OCI-LY1 (cell line): ENCODE data around the gene MRPL28.
"Not testable (repeated sequence)": the region's sequence is repeated elsewhere in the genome, so short reads cannot be mapped to it uniquely, and the experiment has no call there.

Experiments used
- H2AFZ ChIP-seq: fragments of 200-600 bp; sonication (generic), shearing (Covaris generic); 2 replicates; pipeline ENCODE4 v1.6.0; 2014; ENCODE audit warnings: antibody characterized with exemption, mild to moderate bottlenecking, low read length
- H3F3A ChIP-seq: fragments of 200-600 bp; sonication (generic), shearing (Covaris generic); 2 replicates; pipeline ENCODE4 v1.6.0; 2014; ENCODE audit warnings: mild to moderate bottlenecking, antibody characterized with exemption, low read length, moderate library complexity; ENCODE audit not compliant: insufficient read depth
- H3K27ac ChIP-seq: fragments of 200-600 bp; sonication (generic); 2 replicates; pipeline ENCODE4 v1.5.1; 2014; ENCODE audit warnings: low read length, mixed run types, mild to moderate bottlenecking, low read depth; ENCODE audit not compliant: poor library complexity, severe bottlenecking
- H3K27me3 ChIP-seq: fragments of 200-600 bp; sonication (generic); 2 replicates; pipeline ENCODE4 v1.6.0; 2014; ENCODE audit warnings: antibody characterized with exemption, mild to moderate bottlenecking, low read length, moderate library complexity; ENCODE audit not compliant: insufficient read depth
- H3K36me3 ChIP-seq: fragments of 200-600 bp; sonication (generic); 2 replicates; pipeline ENCODE4 v1.6.1; 2014; ENCODE audit warnings: mild to moderate bottlenecking, antibody characterized with exemption, low read length, moderate library complexity, mixed read lengths; ENCODE audit not compliant: insufficient read depth
- H3K4me1 ChIP-seq: fragments of 200-600 bp; sonication (generic); 2 replicates; pipeline ENCODE4 v1.5.1; 2014; ENCODE audit warnings: mild to moderate bottlenecking, low read length, moderate library complexity; ENCODE audit not compliant: insufficient read depth, severe bottlenecking
- H3K4me2 ChIP-seq: fragments of 200-600 bp; sonication (generic), shearing (Covaris generic); 2 replicates; pipeline ENCODE4 v1.6.1; 2014; ENCODE audit warnings: low read length
- H3K4me3 ChIP-seq: fragments of 200-600 bp; sonication (generic); 2 replicates; pipeline ENCODE4 v1.5.1; 2014; ENCODE audit warnings: low read length, low read depth, mild to moderate bottlenecking, mixed read lengths; ENCODE audit not compliant: poor library complexity, severe bottlenecking
- H3K79me2 ChIP-seq: fragments of 200-600 bp; shearing (Covaris generic); 2 replicates; pipeline ENCODE4 v1.6.1; 2016; ENCODE audit warnings: mixed run types, low read length, mixed read lengths; ENCODE audit not compliant: insufficient read depth
- H3K9ac ChIP-seq: fragments of 200-600 bp; sonication (generic), shearing (Covaris generic); 2 replicates; pipeline ENCODE4 v1.6.1; 2014; ENCODE audit warnings: mild to moderate bottlenecking, low read length, mixed read lengths
- H3K9me2 ChIP-seq: fragments of 200-600 bp; sonication (generic), shearing (Covaris generic); 2 replicates; pipeline ENCODE4 v1.6.1; 2014; ENCODE audit warnings: low read depth, mild to moderate bottlenecking, low read length, mixed read lengths
- H3K9me3 ChIP-seq: fragments of 200-600 bp; shearing (Covaris generic); 2 replicates; pipeline ENCODE4 v1.6.1; 2014; ENCODE audit warnings: low read length, mixed read lengths
- H4K20me1 ChIP-seq: fragments of 200-600 bp; sonication (generic), shearing (Covaris generic); 2 replicates; pipeline ENCODE4 v1.6.0; 2016; ENCODE audit warnings: mild to moderate bottlenecking, low read length; ENCODE audit not compliant: insufficient read depth
- EZH2 ChIP-seq: fragments of 200-600 bp; sonication (generic), shearing (Covaris generic); IDR thresholded peaks from 2 replicates; pipeline ENCODE4 v1.8.0; 2017; ENCODE audit warnings: borderline replicate concordance, mixed run types, mild to moderate bottlenecking, antibody characterized with exemption, low read length, moderate library complexity, mixed read lengths
- TF ChIP-seq, protein P1 (sequence below): fragments of 200-600 bp; sonication (generic), shearing (Covaris generic); IDR thresholded peaks from 2 replicates; pipeline ENCODE4 v1.5.1; 2017; ENCODE audit warnings: mild to moderate bottlenecking, antibody characterized with exemption, low read length, moderate library complexity, mixed read lengths

MRPL28 gene

GRCh38 chr16:370443-370842 lies at the start of gene MRPL28:
Gene MRPL28, minus strand, starts transcription at chr16:370538. Its CDS starts 320 bp downstream, at chr16:370218.
- H2AFZ ChIP-seq: no peak within 1 kb of the TSS
- H3K27me3 ChIP-seq: no peaks in the 10 kb centered on the region
- H3K9me3 ChIP-seq: no peaks in the 10 kb centered on the region
- peak within 1 kb of the TSS; percentile 97 for H3K4me2 ChIP-seq
- no peaks in the 10 kb centered on the region for H4K20me1 ChIP-seq
- no peaks in the 10 kb centered on the region for H3K9me2 ChIP-seq
- no peaks in the 10 kb centered on the region for H3F3A ChIP-seq
- no peaks in the 10 kb centered on the region for H3K79me2 ChIP-seq
- peaks cover 56% of the 10 kb centered on the region for H3K36me3 ChIP-seq
- peaks cover 16% of the 10 kb centered on the region for H3K4me1 ChIP-seq
- no peak for TF ChIP-seq EZH2
- H3K4me3 ChIP-seq: peak within 1 kb of the TSS; percentile 62
- peak within 1 kb of the TSS; percentile 48 for H3K27ac ChIP-seq
- peak within 1 kb of the TSS; percentile 75 for H3K9ac ChIP-seq

DNA sequence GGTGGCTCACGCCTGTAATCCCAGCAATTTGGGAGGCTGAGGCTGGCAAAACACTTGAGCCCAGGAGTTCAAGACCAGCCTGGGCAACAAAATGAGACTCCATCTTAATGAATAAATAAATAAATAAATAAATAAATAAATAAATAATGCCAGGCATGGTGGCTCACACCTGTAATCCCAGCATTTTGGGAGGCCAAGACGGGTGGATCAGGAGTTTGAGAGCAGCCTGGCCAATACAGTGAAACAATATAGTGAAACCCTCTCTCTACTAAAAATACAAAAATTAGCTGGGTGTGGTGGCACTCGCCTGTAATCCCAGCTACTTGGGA lies 44.8 kb upstream of the MRPL28 start:
- H3K4me1 ChIP-seq: peaks cover 11% of the 10 kb centered on the region
- H3K9me2 ChIP-seq, H3K27me3 ChIP-seq, H3F3A ChIP-seq, H3K79me2 ChIP-seq, H3K4me2 ChIP-seq, H3K36me3 ChIP-seq, H3K9ac ChIP-seq, H3K4me3 ChIP-seq, H3K27ac ChIP-seq, H3K9me3 ChIP-seq, H4K20me1 ChIP-seq, H2AFZ ChIP-seq: not testable (repeated sequence)

DNA sequence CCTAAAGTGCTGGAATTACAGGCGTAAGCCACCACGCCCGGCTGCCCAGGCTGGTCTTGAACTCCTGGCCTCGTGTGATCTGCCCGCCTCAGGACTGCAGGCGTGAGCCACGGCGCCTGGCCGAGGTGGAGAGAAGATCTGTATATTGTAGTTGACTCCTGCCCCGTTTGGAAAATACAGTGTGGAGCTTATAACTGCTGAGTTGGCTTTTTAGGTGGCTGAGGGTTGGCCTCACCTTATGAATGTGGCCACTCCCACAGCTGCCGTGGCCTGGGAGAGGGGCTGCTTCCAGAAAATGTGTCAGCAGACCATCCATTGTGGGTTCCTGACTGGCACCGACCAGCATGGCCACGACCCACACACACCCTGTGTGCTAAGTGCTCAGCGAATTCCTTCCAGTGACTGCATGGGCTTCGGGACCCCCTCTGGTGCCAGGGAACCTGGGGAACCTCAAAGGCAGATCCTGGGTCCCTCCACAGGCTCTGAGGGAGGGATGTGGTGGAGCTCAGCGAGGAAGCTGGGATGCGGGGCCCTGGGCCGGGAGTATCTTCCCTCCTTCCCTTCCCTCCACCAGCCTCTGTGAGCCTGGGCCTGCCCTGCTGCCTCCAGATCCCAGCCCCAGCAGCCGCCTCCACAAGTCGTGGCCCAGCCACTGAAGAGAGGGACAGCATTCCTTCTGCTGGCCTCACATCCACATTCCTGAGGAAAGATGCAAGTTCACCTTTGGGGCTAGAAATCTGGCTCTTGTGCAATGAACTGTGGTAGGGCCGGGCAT lies 44.2 kb upstream of the MRPL28 start:
- Histone ChIP-seq H3K36me3 (peaks cover 5% of the 10 kb centered on the region; the same call in 1 of the 2 replicates), H3K4me2 (no peak overlapping the region), H3F3A (no peaks in the 10 kb centered on the region), H3K9me3 (no peaks in the 10 kb centered on the region), H3K9me2 (no peaks in the 10 kb centered on the region), H3K27me3 (0 out of 2 replicates have a peak, but pooled peaks cover 3% of the 10 kb centered on the region), H3K27ac (no peak overlapping the region), H3K79me2 (no peaks in the 10 kb centered on the region), H3K4me1 (peaks cover 12% of the 10 kb centered on the region), H3K4me3 (no peak overlapping the region), H3K9ac (no peak overlapping the region), H2AFZ (no peak overlapping the region), H4K20me1 (no peaks in the 10 kb centered on the region)
- TF ChIP-seq, protein P1, sequence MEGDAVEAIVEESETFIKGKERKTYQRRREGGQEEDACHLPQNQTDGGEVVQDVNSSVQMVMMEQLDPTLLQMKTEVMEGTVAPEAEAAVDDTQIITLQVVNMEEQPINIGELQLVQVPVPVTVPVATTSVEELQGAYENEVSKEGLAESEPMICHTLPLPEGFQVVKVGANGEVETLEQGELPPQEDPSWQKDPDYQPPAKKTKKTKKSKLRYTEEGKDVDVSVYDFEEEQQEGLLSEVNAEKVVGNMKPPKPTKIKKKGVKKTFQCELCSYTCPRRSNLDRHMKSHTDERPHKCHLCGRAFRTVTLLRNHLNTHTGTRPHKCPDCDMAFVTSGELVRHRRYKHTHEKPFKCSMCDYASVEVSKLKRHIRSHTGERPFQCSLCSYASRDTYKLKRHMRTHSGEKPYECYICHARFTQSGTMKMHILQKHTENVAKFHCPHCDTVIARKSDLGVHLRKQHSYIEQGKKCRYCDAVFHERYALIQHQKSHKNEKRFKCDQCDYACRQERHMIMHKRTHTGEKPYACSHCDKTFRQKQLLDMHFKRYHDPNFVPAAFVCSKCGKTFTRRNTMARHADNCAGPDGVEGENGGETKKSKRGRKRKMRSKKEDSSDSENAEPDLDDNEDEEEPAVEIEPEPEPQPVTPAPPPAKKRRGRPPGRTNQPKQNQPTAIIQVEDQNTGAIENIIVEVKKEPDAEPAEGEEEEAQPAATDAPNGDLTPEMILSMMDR: no peak
- no peak for TF ChIP-seq EZH2

DNA sequence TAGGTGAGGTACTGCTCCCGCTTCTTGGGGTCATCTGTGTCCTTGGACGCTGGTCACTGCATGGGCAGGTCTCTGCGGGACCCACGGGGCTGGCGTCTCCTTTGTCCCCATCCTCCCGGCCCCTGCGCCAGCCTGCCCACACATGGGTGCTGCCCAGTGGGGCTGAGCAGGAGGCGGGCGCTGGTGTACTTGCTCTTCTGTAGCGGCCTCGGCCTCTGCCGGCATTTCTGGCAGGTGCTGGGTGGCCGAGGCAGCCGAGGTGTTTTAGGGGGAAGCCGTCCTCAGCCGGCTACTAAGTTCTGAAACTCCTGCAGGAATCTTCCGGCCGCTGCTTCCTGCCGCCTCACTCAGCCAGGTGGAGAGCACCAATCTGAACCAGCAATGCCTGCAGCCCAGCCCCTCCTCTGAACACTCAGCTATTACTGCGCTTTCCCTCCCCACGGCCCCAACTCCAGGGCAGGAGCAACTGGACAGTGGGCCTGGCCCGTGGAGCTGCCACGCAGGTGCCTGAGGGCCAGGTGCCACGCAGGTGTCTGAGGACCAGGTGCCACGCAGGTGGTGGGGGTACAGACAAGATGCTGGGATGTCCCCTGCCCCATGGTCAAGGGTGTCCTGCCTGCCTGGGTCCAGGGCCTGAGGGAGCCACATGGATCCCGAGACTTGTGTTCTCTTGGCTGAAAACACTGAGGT lies 41.4 kb upstream of the MRPL28 start:
- H3K4me1 ChIP-seq: peaks cover 15% of the 10 kb centered on the region
- H3K4me2 ChIP-seq: no peak overlapping the region

More for the DNA sequence above, 41.4 kb upstream of the MRPL28 start:
- H3K27me3 ChIP-seq: 0 out of 2 replicates have a peak, but pooled peaks cover 3% of the 10 kb centered on the region
- no peaks in the 10 kb centered on the region for H3K9me3 ChIP-seq
- H3K36me3 ChIP-seq: peaks cover 5% of the 10 kb centered on the region; the same call in 1 of the 2 replicates
- H4K20me1 ChIP-seq: no peaks in the 10 kb centered on the region
- no peaks in the 10 kb centered on the region for H3K9me2 ChIP-seq
- no peak overlapping the region for H3K9ac ChIP-seq
- no peak overlapping the region for H3K4me3 ChIP-seq
- no peak overlapping the region for H2AFZ ChIP-seq
- no peaks in the 10 kb centered on the region for H3K79me2 ChIP-seq
- no peak for TF ChIP-seq EZH2
- TF ChIP-seq, protein P1: no peak
- H3K27ac ChIP-seq: peak overlapping the region; percentile 9
- H3F3A ChIP-seq: no peaks in the 10 kb centered on the region
